ENCODE results near the gene ASB9. TPM values are rescaled to one million over a fixed set of nuclear protein-coding genes. Genes with fewer than 3 reads are reported as not detected.
A peak's percentile ranks its signal among the peaks of the same experiment; 100 is the strongest.

Gene ASB9
- total RNA-seq (2021): 0.11 TPM in 2 of 3 replicates, not detected in the other
- percentile 10 among the genes with signal in this experiment for Bru-seq, nascent RNA
- long read RNA-seq, experiment 1, partial matches to known transcripts: 0 of 2 reads
- long read RNA-seq, experiment 1, other reads (novel, unspliced or antisense): 0 of 2 reads
- long read RNA-seq, experiment 2: 0 reads
- long read RNA-seq, experiment 3: 0 reads

GRCh38 chrX:15269618-15270521 lies at the start of gene ASB9:
TSS of gene ASB9 (minus strand) at chrX:15270083. CDS start at chrX:15269874, 209 bp downstream.
- POLR2A ChIA-PET: no interaction called here
- H3K27ac Mint-ChIP-seq: peak within 1 kb of the TSS; percentile 63; the same call in 1 of the 2 replicates
- CTCF ChIA-PET: no interaction called here

GRCh38 chrX:15319075-15319474 lies 49.2 kb upstream of the ASB9 start:
- Mint-ChIP-seq H3K36me3 (peaks cover 14% of the 10 kb centered on the region), H3K4me1 (no peaks in the 10 kb centered on the region), H3K4me3 (no peak overlapping the region), H3K9me3 (no peaks in the 10 kb centered on the region), H3K27me3 (ENCODE audit: low read depth) (no peaks in the 10 kb centered on the region), H3K27ac (no peak overlapping the region)
- CTCF ChIA-PET: no interaction called here
- ATAC-seq (no peak), DNase-seq (ENCODE audit: low spot score) (no peak)
- TF ChIP-seq NR3C1 (CRISPR knock-in tag; conservative IDR thresholded peaks at IDR 0.05; ENCODE audit: low read depth): no peak
- no peak for TF ChIP-seq SMAD3 (CRISPR knock-in tag; IDR thresholded peaks at IDR 0.05; ENCODE audit: borderline replicate concordance)
- no peak for TF ChIP-seq STAT6 (CRISPR knock-in tag; conservative IDR thresholded peaks at IDR 0.05; ENCODE audit: low read depth)
- no peak for TF ChIP-seq MYBL2 (CRISPR knock-in tag; IDR thresholded peaks at IDR 0.05)
- TF ChIP-seq ZNF671 (CRISPR knock-in tag; IDR thresholded peaks at IDR 0.05): no peak
- no peak for TF ChIP-seq GTF2I (CRISPR knock-in tag; conservative IDR thresholded peaks at IDR 0.05)
- TF ChIP-seq CREB1 (CRISPR knock-in tag; IDR thresholded peaks at IDR 0.05): no peak
- TF ChIP-seq NFATC4 (CRISPR knock-in tag; IDR thresholded peaks at IDR 0.05): no peak
- TF ChIP-seq E2F5 (CRISPR knock-in tag; IDR thresholded peaks at IDR 0.05): no peak
- TF ChIP-seq CDX4 (CRISPR knock-in tag; IDR thresholded peaks at IDR 0.05; ENCODE audit: borderline replicate concordance): no peak
- POLR2A ChIA-PET: no interaction called here

More at GRCh38 chrX:15269618-15270521, at the start of gene ASB9:
- H3K9me3 Mint-ChIP-seq: peaks cover 4% of the 10 kb centered on the region; the same call in 1 of the 2 replicates
- ATAC-seq: peak; percentile 56
- peaks cover 9% of the 10 kb centered on the region for H3K4me1 Mint-ChIP-seq
- no peak within 1 kb of the TSS for H3K4me3 Mint-ChIP-seq
- TF ChIP-seq STAT6 (CRISPR knock-in tag; conservative IDR thresholded peaks at IDR 0.05; ENCODE audit: low read depth): no peak
- no peaks in the 10 kb centered on the region for H3K36me3 Mint-ChIP-seq
- DNase-seq (ENCODE audit: low spot score): peak; percentile 9
- no peaks in the 10 kb centered on the region for H3K27me3 Mint-ChIP-seq (ENCODE audit: low read depth)

- no peak within 1 kb of the TSS for H3K27ac Mint-ChIP-seq
- TF ChIP-seq E2F1 (CRISPR knock-in tag; IDR thresholded peaks at IDR 0.05) (no peak), TEAD1 (CRISPR knock-in tag; IDR thresholded peaks at IDR 0.05) (no peak), MYBL2 (CRISPR knock-in tag; IDR thresholded peaks at IDR 0.05) (no peak), NFATC4 (CRISPR knock-in tag; IDR thresholded peaks at IDR 0.05) (no peak), ATF2 (CRISPR knock-in tag; IDR thresholded peaks at IDR 0.05; ENCODE audit: borderline replicate concordance, low read depth) (no peak), ZNF232 (CRISPR knock-in tag; IDR thresholded peaks at IDR 0.05) (no peak), E2F4 (CRISPR knock-in tag; IDR thresholded peaks at IDR 0.05; ENCODE audit: borderline replicate concordance, low read depth) (no peak)
These were observed 45.6 kb upstream of the ASB9 start, which contains the start of gene ASB11 for GRCh38 chrX:15315509-15315908. TSS of gene ASB11 (minus strand) at chrX:15315640. CDS start at chrX:15315605, 35 bp downstream.

More at GRCh38 chrX:15315509-15315908, 45.6 kb upstream of the ASB9 start, which contains the start of gene ASB11:
- peaks cover 4% of the 10 kb centered on the region; the same call in 1 of the 2 replicates for H3K36me3 Mint-ChIP-seq
- no peaks in the 10 kb centered on the region for H3K9me3 Mint-ChIP-seq
- DNase-seq (ENCODE audit: low spot score) (no peak), ATAC-seq (no peak)
- ChIA-PET POLR2A (no interaction called here), CTCF (no interaction called here)
- H3K4me3 Mint-ChIP-seq: no peak within 1 kb of the TSS
- H3K4me1 Mint-ChIP-seq: no peaks in the 10 kb centered on the region
- H3K27me3 Mint-ChIP-seq (ENCODE audit: low read depth): no peaks in the 10 kb centered on the region
